HG03064 (cell line): Measurements from ENCODE around the gene NUBPL.
"Not testable (repeated sequence)": the region's sequence is repeated elsewhere in the genome, so short reads cannot be mapped to it uniquely, and the experiment has no call there.

Experiments
- ATAC-seq: cut with Tn5 transposase; IDR thresholded peaks from one replicate; pipeline ENCODE4 v1.9.1; 2021; ENCODE audit warnings: low read depth; ENCODE audit not compliant: unreplicated experiment

Gene NUBPL

DNA sequence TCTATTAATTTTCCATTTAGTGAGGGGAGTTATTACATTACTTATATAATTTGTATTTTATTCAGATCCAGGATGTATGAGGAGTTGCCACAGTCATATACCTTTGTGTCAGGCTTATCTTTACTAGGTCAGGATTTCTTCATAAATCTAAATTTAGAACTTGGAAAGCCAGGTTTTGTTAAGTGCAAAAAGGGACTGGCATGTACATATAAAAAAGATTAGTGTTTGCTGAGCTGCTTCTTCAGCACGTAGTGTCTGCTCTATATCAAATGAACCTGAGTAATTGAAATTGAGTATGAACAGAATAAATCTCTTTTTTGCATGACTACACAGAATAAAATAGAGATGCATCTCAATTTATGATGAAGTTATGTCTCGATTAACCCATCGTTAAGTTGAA is 157.4 kb downstream of the NUBPL start:
- ATAC-seq: no peak

DNA sequence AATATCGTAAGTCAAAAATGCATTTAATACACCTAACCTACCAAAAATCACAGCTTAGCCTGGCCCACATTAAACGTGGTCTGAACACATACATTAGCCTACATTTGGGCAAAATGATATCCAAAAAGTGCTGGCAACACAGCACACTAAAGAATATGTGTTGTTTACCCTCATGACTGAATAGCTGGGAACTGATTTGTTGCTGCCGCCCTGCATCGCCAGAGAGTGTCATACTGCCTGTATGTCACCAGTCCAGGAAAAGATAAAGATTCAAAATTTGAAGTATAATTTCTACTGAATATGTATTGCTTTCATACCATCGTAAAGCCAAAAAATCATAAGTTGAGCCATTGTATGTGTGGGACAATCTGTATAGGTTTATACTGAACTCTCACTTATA is 157.8 kb downstream of the NUBPL start:
- ATAC-seq: no peak

DNA sequence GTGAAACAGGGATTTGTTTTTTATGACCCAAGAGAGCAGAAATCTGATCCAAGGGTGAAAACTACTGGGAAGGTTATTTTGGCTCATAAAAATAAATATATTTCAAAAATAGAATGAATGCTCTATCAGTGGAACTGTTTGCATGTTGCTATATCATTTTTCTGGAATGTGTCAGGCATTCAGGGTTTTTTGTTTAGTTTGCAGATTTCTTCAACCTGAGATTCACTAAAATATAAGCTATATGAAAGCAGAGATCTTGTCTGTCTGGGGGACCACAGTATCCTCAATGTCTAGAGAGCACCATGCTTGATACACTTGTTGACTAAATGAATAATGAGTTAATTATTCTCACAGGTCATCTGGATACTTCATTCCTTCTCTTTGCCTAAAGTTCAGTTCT is 165.1 kb downstream of the NUBPL start:
- no peak for ATAC-seq

DNA sequence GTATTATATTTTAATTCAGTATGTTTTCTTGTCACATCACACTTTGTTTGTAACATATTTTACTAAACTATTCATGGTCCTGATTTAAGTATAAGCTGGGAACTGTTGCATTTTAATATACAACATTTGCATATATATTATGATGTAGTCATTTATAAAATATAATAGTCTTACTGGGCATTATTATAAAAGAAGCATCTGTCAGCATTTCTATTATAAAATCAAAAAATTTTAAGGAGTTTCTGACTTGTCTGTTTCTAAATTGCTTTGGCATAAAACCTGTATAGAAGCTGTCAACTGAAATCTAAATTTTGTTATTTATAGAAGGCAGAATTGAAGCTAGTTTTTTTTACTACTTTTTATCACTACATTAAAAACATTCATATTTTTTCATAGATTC is 166.6 kb downstream of the NUBPL start:
- ATAC-seq: no peak

DNA sequence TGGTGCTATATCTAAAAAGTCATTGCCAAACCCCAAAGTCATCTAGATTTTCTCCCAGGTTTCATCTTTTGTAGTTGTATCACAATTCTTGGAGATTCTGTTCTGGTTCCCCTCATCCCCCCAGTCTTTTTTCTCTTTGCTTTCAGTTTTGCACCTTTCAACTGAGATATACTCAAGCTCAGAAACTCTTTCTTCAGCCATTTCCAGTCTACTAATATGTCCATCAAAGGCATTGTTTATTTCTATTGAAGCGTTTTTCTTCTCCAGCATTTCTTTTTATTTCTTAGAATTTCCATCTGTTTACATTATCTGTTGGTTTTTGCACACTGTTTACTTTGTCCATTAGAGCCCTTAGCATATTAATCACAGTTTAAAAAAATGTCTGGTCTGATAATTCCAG is 179.5 kb downstream of the NUBPL start:
- ATAC-seq: no peak

DNA sequence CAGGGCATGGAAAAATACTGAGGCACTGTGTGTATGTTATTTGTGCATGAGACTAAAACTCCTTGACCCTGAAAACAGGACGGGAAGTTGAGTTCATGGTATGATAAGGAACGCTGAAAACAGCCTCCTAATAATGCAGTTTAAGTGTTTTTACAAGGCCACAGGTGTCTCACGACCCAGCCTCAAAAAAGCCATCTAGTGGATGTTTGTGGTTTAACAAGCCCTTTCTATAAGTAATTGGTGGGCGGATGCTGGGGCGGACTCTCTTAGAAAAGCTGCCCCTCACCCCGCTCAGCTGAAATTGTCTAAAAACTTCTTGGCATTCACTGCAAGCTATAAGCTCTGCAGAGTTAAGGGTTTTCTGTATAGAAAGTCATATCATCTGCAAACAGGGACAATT is 184.5 kb downstream of the NUBPL start:
- no peak for ATAC-seq

DNA sequence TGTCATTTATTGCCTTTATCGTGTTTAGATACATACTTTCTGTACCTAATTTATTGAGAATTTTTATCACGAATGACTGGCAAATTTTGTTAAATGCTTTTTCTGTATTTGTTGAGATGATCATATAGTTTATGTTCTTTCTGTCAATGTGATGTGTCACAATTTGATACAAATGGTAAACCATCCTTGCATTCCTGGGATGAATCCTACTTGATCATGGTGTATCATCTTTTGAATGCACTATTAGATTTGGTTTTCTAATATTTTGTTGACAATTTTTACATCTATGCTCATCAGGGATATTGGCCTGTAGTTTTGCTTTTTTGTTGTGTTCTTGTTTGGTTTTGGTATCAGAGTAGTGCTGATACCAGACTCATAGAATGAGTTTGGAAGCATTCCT is 185.1 kb downstream of the NUBPL start:
- ATAC-seq: no peak

DNA sequence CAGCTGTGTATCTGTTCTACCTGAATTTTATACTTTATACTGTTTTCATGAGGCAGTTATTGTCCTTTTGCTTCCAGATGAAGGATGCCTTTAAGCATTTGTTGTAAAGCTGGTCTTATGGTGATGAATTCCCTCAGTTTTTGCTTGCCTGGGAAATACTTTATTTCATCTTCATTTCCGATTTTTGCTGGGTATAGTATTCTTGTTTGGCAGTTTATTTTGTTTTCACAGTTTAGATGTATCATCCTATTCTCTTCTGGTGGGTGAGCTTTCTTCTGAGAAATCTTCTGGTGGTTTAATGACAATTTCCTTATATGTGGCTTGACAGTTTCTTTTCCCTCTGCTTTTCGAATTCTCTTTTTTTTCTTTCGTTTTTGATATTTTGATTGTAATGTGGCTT is 188.1 kb downstream of the NUBPL start:
- ATAC-seq: no peak

DNA sequence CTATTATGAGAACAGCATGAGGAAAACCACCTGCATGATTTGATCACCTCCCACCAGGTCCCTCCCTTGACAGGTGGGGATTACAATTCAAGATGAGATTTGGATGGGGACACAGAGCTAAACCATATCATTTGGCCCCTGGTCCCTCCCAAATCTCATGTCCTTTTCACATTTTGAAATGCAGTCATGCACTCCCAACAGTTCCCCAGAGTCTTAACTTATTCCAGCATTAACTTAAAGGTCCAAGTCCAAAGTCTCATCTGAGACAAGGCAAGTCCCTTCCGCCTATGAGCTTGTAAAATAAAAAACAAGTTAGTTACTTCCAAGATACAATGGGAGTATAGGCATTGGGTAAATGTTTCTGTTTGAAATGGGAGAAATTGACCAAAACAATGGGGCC is 189.8 kb downstream of the NUBPL start:
- not testable (repeated sequence) for ATAC-seq

DNA sequence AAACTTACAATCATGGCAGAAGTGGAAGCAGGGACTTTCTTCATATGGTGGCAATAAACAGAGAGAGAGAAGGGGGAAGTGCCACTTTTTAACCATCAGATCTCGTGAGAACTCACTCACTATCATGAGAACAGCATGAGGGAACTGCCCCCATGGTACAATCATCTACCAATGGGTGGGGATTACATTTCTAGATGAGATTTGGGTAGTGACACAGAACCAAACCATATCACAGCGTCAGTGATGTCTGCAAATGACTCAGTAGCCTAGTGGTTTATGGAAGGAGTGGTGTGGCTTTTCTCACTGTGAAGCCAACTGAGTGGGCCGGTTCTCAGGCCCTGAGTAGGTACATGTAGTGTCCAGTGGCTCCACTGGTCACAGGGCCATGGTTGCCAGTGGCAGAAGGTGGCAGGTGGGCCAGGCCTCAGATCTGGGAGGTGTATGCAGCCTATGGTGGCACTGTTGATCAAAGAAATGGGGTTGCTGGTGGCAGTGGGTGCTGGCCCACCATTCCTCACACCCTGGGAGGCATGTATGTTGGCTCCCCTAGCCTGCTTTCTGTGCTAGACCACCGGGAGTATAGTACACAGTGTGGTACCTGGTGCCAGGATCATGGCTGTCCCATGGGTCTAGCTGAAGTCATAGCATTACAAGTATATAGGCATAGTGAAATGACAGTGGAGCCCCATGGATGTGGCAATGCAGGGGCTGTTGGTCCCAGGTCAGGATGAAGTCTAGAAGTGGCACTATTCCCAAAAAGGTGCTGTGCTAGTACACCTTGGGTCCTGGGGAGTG is 191.9 kb downstream of the NUBPL start:
- no peak for ATAC-seq

DNA sequence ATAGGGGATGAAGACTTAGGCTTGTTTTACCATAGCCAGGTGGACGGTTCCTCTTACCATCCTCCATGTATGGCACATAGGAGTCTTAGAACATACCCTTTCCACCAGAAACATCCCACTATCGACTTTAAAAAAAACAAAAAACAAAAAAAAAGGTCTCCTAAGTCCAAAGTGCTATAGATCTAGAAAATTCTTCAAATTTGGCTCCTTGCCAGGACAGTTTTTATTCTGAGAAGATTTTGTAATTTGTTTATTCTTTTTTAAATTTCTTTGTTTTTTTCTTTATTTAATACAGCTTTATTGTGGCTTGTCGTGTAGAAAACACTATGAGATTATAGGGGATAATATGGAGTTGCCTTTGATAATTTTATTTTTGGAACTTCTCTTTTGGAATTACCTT is 197.7 kb downstream of the NUBPL start:
- ATAC-seq: no peak

DNA sequence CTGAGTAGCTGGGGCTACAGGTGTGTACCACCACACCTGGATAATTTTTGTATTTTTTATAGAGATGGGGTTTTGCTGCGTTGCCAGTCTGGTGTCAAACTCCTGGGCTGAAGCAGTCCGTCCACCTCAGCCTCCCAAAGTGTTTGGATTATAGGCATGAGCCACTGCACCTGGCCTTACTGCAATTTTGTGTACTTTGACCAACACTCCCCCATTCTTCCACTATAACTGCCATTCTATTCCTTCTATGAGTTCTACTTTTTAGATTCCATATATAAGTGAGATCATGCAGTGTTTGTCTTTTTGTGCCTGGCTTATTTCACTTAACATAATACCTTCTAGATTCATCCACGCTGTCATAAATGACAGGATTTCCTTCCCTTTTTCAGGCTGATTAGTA is 199.1 kb downstream of the NUBPL start:
- ATAC-seq: no peak

DNA sequence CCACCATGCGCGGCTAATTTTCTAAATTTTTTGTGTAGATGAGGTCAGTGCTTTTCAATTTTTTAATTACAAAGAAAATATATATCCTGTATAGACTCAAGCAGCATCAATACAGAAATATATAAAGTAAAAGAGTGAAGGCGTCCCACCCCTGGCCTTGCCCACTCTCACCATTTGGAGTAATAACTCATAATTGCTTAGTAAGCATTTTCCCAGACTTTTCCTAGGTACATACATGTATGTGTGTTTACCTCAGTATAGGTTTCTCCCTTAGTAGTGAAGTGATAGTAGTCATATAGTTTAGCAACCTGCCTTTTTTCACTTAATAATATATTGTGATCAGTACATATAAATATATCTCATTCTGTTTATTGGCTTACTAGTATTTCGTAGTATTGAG is 200.1 kb downstream of the NUBPL start:
- ATAC-seq: no peak

DNA sequence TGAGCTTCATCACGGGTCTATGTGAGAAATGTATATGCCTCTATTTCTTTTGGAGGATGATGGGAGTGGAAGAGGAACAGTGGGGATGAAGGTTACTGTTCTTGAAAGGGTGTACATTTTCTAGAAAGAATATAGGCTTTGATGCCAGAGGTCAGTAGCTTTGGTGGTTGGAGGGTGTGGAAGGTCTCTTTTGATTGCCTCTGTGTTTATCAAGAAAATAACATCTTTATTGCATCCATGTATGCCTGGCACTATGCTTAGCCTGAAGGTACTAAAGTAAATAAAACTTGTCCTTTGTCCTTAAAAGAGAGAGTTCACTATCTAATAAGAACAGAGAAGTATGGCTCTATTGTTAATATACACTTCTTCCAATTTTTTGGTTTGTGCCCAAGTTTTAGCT is 201.8 kb downstream of the NUBPL start:
- ATAC-seq: no peak

DNA sequence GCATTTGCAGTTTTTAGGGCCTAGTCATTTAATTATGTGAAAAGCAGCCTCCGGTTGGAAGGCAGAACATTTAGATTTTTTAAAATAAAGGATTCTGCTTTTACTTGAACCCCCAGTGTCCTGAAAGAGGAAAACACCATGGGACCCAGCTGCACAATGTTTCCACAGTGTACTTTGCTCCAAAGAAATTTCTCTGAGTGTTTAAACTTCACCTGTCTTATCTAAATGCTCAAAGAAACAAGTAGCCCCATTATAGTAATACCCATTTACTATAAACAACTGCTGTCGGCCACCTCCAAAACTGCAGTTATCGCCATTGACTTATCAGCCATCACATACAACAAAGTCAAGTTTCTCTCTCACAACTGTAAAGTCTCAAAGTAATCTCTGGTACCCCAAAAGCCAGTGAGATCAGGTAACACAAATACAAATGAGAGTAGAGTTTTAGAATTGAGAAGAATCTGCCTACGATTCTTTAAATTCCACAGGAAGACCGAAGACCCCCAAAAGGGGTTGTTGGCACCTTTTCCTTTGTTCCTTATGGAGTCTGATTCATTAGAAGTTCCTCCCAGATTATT is 205.2 kb downstream of the NUBPL start:
- ATAC-seq: no peak

DNA sequence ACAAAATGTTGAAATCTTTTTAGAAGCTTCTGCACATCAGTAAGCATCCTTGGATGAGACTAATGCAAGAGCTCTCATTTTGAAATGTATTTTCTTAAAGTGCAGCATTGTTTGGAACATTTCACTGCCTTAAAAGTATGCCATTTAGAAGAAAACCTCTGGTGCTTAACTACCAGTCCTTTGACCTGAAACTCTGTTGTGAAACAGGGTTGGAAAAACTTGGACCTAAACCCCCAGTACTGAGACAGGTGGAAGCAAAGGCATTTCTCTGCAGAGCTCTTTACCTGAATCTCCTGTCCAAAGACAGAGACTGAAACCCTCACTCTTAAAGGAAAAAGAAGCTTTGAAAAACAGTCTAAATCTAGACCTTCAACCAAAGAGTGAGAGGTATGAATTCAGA is 207.2 kb downstream of the NUBPL start:
- no peak for ATAC-seq

DNA sequence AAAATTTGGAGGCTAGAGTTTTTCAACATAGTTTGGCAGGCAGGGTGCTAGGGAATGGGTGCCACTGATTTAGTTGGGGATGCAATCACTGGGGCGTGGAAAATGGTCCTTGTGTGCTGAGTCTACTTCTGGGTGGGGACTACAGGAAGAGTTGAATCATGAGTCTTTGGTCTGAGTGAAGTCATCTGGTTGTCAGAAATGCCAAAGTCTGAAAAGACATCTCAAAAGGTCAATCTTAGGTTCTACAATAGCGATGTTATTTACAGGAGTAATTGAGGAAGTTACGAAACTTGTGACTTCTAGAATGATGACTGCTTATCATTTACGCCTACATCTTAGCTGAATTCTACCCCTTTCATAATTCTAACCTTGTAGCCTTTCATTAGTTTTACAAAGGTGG is 209.1 kb downstream of the NUBPL start:
- no peak for ATAC-seq

DNA sequence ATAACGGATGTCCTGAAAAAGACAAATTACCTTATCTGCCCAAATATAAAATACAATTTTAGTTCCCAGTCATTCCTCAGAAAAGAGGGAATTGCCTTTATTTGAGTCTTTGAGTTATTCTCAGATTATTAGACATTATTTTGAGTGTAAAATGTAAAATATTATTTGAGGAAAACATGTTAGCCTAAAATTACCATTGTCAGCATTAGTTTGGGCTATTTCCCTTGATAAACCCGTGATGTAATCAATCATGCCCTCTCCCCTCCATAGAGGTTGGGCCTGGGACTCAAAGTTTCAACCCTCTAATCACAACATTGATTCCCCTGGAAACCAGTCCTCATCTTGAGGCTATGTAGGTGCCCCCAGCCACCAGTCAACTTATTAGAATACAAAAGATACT is 213.4 kb downstream of the NUBPL start:
- no peak for ATAC-seq

DNA sequence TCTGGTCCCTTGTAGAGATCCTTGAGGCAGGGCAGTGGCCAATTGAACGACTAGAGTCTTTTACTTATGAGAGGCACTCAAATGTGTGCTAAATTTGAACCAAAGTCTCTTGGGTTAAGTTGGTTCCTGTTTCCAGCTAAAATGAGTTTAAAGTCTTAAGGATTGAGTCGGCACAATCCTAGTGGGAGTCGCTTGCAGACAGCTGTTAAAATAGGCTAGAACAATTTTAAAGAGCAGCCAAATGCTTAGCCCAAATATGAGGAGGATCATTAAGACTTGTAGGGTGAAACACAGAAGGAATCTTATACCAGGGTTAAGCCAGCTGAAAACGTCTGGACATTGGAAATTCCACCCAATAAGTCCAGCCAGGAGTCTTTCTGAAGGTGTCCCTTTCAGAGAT is 216.1 kb downstream of the NUBPL start:
- no peak for ATAC-seq

DNA sequence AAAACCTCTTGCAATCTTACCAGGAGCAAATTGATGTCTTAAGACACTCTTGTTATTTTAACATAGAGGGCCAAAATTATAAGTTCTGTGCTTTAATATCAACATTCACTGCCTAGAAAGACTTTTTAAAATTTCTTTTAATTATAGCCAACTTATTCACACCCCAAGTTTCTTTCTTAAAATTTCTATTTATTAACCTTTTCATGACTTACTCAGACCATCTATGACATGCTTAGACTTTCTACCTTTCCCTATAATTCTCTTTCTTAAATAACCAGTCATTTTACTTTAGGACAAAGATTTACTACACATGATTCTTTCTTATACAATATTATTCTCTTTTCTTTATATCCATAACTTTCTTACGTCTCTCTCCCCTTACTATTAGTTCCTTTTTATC is 220.4 kb downstream of the NUBPL start:
- no peak for ATAC-seq

DNA sequence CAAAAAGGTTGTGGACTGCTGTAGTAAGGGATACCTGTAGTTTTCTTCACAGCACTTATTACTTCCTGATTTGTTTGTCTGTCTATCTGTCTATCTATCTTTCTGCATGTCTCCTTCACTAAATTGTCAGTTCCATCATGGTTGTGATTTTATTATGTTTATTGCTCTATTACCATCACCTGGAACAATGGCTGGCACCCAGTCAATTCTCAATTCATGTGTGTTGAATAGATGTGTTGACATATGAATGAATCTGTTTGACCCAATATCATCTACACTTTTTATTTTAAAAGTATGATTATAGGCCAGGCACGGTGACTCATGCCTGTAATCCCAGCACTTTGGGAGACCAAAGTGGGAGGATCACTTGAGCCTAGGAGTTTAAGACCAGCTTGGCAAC is 224.4 kb downstream of the NUBPL start:
- ATAC-seq: no peak

DNA sequence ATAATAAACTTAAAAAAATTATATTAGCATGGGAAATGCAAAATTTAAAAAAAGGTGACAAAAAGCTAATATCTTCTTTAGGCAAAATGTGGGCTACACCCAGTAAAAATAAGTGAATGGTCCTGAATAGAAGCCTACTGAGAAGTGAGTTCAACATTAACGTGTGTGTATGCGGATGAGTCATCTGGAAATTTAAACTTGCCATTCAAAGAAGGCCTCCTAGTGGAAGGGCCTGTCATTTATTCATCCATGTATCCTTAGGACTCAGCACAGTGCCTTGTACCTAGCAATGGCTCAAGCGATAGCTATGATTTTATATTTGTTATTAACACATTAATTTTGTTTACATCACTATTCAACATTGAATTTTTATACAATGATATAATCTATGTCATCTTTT is 226.2 kb downstream of the NUBPL start:
- ATAC-seq: no peak

DNA sequence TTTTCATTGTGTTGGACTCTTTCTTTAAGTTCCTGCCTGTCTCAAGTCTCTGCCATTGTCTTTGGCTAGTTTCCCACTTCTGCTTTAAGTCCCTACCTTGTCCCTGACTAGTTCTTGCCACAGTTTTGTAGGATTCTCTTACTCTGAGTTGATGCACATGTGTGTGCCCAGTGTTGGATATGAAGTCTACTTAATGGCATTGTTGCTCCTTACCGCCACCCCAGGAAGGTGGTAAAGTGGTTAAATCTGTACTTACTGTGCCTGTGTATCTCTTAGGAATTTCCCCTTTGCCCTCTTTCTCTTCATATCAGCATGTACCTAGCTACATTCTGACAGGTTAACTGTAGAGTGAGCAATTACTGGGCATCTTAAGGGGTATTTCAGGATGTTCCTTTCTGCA is 227.1 kb downstream of the NUBPL start:
- ATAC-seq: no peak
